ENCODE measurements around the gene BMS1. TPM values are rescaled to one million over a fixed set of nuclear protein-coding genes. Genes with fewer than 3 reads are reported as not detected.

Gene BMS1
- total RNA-seq, 1 experiment from 2014 or later: 40.0 TPM

- TF ChIP-seq ELF1 (IDR thresholded peaks at IDR 0.05; ENCODE audit: borderline replicate concordance, low read depth) (no peak), TCF7L2 (IDR thresholded peaks at IDR 0.05; ENCODE audit: borderline replicate concordance, extremely low read depth, insufficient read depth, insufficient read length) (no peak)
Observed at GRCh38 chr10:42769173-42769572, 13.4 kb upstream of the BMS1 start (continued).

GRCh38 chr10:42769673-42770072 lies 12.9 kb upstream of the BMS1 start:
- no peaks in the 10 kb centered on the region for H3K9me2 ChIP-seq (ENCODE audit: insufficient read depth)
- peaks cover 1% of the 10 kb centered on the region; the same call in 1 of the 2 replicates for H3K27me3 ChIP-seq (ENCODE audit: insufficient read depth, low read length)
- no peaks in the 10 kb centered on the region for H3K36me3 ChIP-seq (ENCODE audit: control insufficient read depth in 1 of 2, insufficient read depth in 2 of 2, low read length in 2 of 2)
- H3K4me2 ChIP-seq (ENCODE audit: low read length): peak overlapping the region; percentile 60
- intact Hi-C loops (cut with micrococcal nuclease): no loop called here
- RAD21 ChIA-PET (ENCODE audit: low non-redundant PET in 1 of 2, low total read pairs in 2 of 2, uncharacterized antibody in 2 of 2, unreplicated experiment in 2 of 2): no interaction called here
- no peaks in the 10 kb centered on the region for H4K20me1 ChIP-seq (ENCODE audit: insufficient read depth)
- H3K4me1 ChIP-seq (ENCODE audit: control insufficient read depth in 1 of 2, insufficient read depth in 2 of 2, low read length in 2 of 2): peaks cover 4 to 9% of the 10 kb centered on the region in 2 experiments; a peak in 3 of 4 replicates
- CTCF ChIA-PET: interaction anchor here (1.2 kb wide), 1 partner anchor 17 kb away, joined by 4 read pairs; no protein-coding TSS in a partner anchor
- no TSS peak for BruUV-seq (replicated peaks)
- ATAC-seq (peak; percentile 93), DNase-seq (ENCODE audit: low read depth, low spot score) (no peak)
- H3K79me2 ChIP-seq (ENCODE audit: insufficient read depth, low read length): no peaks in the 10 kb centered on the region
- H3K27ac ChIP-seq (ENCODE audit: low read depth, low read length): no peak overlapping the region
- POLR2A ChIA-PET: no interaction called here
- no peak overlapping the region for H3K9ac ChIP-seq (ENCODE audit: low read length)
- H2AFZ ChIP-seq (ENCODE audit: low read depth, low read length, poor library complexity, severe bottlenecking): no peak overlapping the region
- peak overlapping the region in 1 of 2 experiments; percentile 24; a peak in 2 of 4 replicates for H3K4me3 ChIP-seq (replicated peaks in 1 of 2; ENCODE audit: low read depth in 1 of 2, low read length in 2 of 2)
- H3K9me3 ChIP-seq (ENCODE audit: control insufficient read depth in 1 of 2, insufficient read depth in 1 of 2, low read depth in 1 of 2, low read length in 2 of 2): no peaks in the 10 kb centered on the region
- TF ChIP-seq CEBPB (IDR thresholded peaks at IDR 0.05; ENCODE audit: low read depth) (no peak), YY1 (IDR thresholded peaks at IDR 0.05; ENCODE audit: extremely low read depth, insufficient replicate concordance, low read depth, low read length) (no peak), SIN3A (IDR thresholded peaks at IDR 0.05; ENCODE audit: low read depth) (no peak)

GRCh38 chr10:42776681-42777080 lies 5.9 kb upstream of the BMS1 start:
- Histone ChIP-seq H3K27ac (ENCODE audit: low read depth, low read length) (no peak overlapping the region), H3K4me2 (ENCODE audit: low read length) (no peak overlapping the region), H3K9ac (ENCODE audit: low read length) (no peak overlapping the region), H3K4me3 (replicated peaks in 1 of 2; ENCODE audit: low read depth in 1 of 2, low read length in 2 of 2) (no peak overlapping the region), H3K27me3 (ENCODE audit: insufficient read depth, low read length) (peaks cover 8% of the 10 kb centered on the region; the same call in 1 of the 2 replicates), H4K20me1 (ENCODE audit: insufficient read depth) (no peaks in the 10 kb centered on the region), H3K9me2 (ENCODE audit: insufficient read depth) (no peaks in the 10 kb centered on the region), H3K79me2 (ENCODE audit: insufficient read depth, low read length) (no peaks in the 10 kb centered on the region), H3K4me1 (ENCODE audit: control insufficient read depth in 1 of 2, insufficient read depth in 2 of 2, low read length in 2 of 2) (peaks cover 3 to 4% of the 10 kb centered on the region in 2 experiments; a peak in 3 of 4 replicates), H3K36me3 (ENCODE audit: control insufficient read depth in 1 of 2, insufficient read depth in 2 of 2, low read length in 2 of 2) (no peaks in the 10 kb centered on the region), H2AFZ (ENCODE audit: low read depth, low read length, poor library complexity, severe bottlenecking) (no peak overlapping the region), H3K9me3 (ENCODE audit: control insufficient read depth in 1 of 2, insufficient read depth in 1 of 2, low read depth in 1 of 2, low read length in 2 of 2) (no peaks in the 10 kb centered on the region)
- intact Hi-C loops (cut with micrococcal nuclease): no loop called here
- ATAC-seq: no peak
- POLR2A ChIA-PET: no interaction called here
- no peak for DNase-seq (ENCODE audit: low read depth, low spot score)
- CTCF ChIA-PET: no interaction called here
- RAD21 ChIA-PET (ENCODE audit: low non-redundant PET in 1 of 2, low total read pairs in 2 of 2, uncharacterized antibody in 2 of 2, unreplicated experiment in 2 of 2): no interaction called here
- no TSS peak for BruUV-seq (replicated peaks)
- TF ChIP-seq CEBPB (IDR thresholded peaks at IDR 0.05; ENCODE audit: low read depth) (no peak), ZBTB33 (IDR thresholded peaks at IDR 0.05; ENCODE audit: extremely low read depth, insufficient replicate concordance, low read length) (no peak), SIN3A (IDR thresholded peaks at IDR 0.05; ENCODE audit: low read depth) (no peak), EZH2phosphoT487 (IDR thresholded peaks at IDR 0.05; ENCODE audit: borderline replicate concordance) (no peak), CBX3 (IDR thresholded peaks at IDR 0.05; ENCODE audit: low read depth) (no peak), TCF7L2 (IDR thresholded peaks at IDR 0.05; ENCODE audit: borderline replicate concordance, extremely low read depth, insufficient read depth, insufficient read length) (no peak), ATF3 (IDR thresholded peaks at IDR 0.05) (no peak), ELF1 (IDR thresholded peaks at IDR 0.05; ENCODE audit: borderline replicate concordance, low read depth) (no peak), JUND (IDR thresholded peaks at IDR 0.05) (no peak), EGR1 (IDR thresholded peaks at IDR 0.05; ENCODE audit: low read depth) (no peak)
